Measurements from ENCODE around the gene RPS10. TPM values are rescaled to one million over a fixed set of nuclear protein-coding genes. Genes with fewer than 3 reads are reported as not detected.

The RPS10 gene
- polyA plus RNA-seq, 1 donor from 2014 or later = 3,258 TPM

DNA sequence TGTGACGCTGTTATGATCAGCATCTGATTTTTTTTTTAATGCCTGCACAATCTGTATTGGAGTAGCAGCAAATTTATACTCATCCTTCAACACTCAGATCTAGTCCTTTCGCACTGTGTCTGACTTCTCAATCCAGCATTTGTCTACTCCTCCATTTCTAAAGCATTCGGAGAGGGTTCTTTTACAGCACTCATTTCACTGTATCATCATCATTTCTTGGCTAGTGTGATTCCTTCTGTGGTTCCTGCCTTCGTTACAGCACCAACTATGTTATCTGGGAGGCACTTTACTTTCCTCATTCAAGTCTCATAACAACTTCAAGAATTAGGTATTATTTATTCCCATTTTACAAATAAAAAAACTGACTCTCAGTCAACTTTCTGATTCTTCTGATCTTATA lies 51.4 kb downstream of the RPS10 start:
- H3K27ac ChIP-seq (ENCODE audit: low read length) = peak overlapping the region; percentile 28

DNA sequence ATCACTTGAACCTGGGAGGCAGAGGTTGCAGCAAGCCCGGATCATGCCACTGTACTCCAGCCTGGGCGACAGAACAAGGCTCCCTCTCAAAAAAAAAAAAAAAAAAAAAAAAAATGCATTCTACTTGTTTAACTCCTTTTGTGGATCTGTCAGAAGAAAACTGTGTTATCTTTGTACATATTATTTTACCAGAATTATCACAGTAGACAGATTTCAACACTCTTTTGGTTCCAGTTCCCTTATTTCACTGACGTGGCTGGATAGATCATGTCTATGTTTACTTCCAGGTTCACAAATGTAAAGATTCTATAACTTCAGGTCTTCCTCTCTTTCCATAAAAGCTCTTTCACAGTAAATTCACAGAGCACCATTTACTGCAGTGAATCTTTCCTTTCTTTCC lies 51.8 kb downstream of the RPS10 start:
- Histone ChIP-seq H3K27me3 (ENCODE audit: insufficient read depth, low read depth, low read length) (no peaks in the 10 kb centered on the region), H3F3A (ENCODE audit: insufficient read depth, low read length, poor library complexity, severe bottlenecking) (no peaks in the 10 kb centered on the region), H3K79me2 (replicated peaks; ENCODE audit: insufficient read depth, low read length) (peaks cover 51% of the 10 kb centered on the region), H3K9me3 (ENCODE audit: low read length) (no peaks in the 10 kb centered on the region), H3K9ac (ENCODE audit: low read length) (no peak overlapping the region), H4K20me1 (ENCODE audit: insufficient read depth) (peaks cover 8% of the 10 kb centered on the region), H3K4me2 (ENCODE audit: low read length) (no peak overlapping the region), H3K9me2 (ENCODE audit: insufficient read depth, low read length) (no peaks in the 10 kb centered on the region), H3K4me3 (ENCODE audit: low read length) (no peak overlapping the region), H3K27ac (ENCODE audit: low read length) (peak overlapping the region; percentile 28), H2AFZ (ENCODE audit: low read depth, low read length) (no peak overlapping the region), H3K36me3 (ENCODE audit: insufficient read depth, low read length) (no peaks in the 10 kb centered on the region)
- TF ChIP-seq MXI1 (conservative IDR thresholded peaks at IDR 0.05; ENCODE audit: poor library complexity, severe bottlenecking) (no peak), POLR2AphosphoS5 (IDR thresholded peaks at IDR 0.05) (no peak)
- TF ChIP-seq, protein P1, sequence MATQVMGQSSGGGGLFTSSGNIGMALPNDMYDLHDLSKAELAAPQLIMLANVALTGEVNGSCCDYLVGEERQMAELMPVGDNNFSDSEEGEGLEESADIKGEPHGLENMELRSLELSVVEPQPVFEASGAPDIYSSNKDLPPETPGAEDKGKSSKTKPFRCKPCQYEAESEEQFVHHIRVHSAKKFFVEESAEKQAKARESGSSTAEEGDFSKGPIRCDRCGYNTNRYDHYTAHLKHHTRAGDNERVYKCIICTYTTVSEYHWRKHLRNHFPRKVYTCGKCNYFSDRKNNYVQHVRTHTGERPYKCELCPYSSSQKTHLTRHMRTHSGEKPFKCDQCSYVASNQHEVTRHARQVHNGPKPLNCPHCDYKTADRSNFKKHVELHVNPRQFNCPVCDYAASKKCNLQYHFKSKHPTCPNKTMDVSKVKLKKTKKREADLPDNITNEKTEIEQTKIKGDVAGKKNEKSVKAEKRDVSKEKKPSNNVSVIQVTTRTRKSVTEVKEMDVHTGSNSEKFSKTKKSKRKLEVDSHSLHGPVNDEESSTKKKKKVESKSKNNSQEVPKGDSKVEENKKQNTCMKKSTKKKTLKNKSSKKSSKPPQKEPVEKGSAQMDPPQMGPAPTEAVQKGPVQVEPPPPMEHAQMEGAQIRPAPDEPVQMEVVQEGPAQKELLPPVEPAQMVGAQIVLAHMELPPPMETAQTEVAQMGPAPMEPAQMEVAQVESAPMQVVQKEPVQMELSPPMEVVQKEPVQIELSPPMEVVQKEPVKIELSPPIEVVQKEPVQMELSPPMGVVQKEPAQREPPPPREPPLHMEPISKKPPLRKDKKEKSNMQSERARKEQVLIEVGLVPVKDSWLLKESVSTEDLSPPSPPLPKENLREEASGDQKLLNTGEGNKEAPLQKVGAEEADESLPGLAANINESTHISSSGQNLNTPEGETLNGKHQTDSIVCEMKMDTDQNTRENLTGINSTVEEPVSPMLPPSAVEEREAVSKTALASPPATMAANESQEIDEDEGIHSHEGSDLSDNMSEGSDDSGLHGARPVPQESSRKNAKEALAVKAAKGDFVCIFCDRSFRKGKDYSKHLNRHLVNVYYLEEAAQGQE (IDR thresholded peaks at IDR 0.05; ENCODE audit: borderline replicate concordance) = no peak

More for the DNA sequence above, 51.4 kb downstream of the RPS10 start:
- Histone ChIP-seq H3F3A (ENCODE audit: insufficient read depth, low read length, poor library complexity, severe bottlenecking) (no peaks in the 10 kb centered on the region), H3K36me3 (ENCODE audit: insufficient read depth, low read length) (no peaks in the 10 kb centered on the region), H2AFZ (ENCODE audit: low read depth, low read length) (no peak overlapping the region), H3K27me3 (ENCODE audit: insufficient read depth, low read depth, low read length) (no peaks in the 10 kb centered on the region), H3K9me2 (ENCODE audit: insufficient read depth, low read length) (no peaks in the 10 kb centered on the region), H4K20me1 (ENCODE audit: insufficient read depth) (peaks cover 8% of the 10 kb centered on the region), H3K4me2 (ENCODE audit: low read length) (no peak overlapping the region), H3K9ac (ENCODE audit: low read length) (no peak overlapping the region), H3K9me3 (ENCODE audit: low read length) (no peaks in the 10 kb centered on the region), H3K79me2 (replicated peaks; ENCODE audit: insufficient read depth, low read length) (peaks cover 53% of the 10 kb centered on the region), H3K4me3 (ENCODE audit: low read length) (no peak overlapping the region)
- TF ChIP-seq, protein P1 (IDR thresholded peaks at IDR 0.05; ENCODE audit: borderline replicate concordance) = no peak
- TF ChIP-seq RAD21 (conservative IDR thresholded peaks at IDR 0.05) (no peak), MXI1 (conservative IDR thresholded peaks at IDR 0.05; ENCODE audit: poor library complexity, severe bottlenecking) (no peak), EP300 (conservative IDR thresholded peaks at IDR 0.05; ENCODE audit: poor library complexity, severe bottlenecking) (no peak), EZH2 (IDR thresholded peaks at IDR 0.05; ENCODE audit: borderline replicate concordance, insufficient read depth, low read length, poor library complexity, severe bottlenecking) (no peak), POLR2AphosphoS5 (IDR thresholded peaks at IDR 0.05) (no peak), SMC3 (conservative IDR thresholded peaks at IDR 0.05; ENCODE audit: poor library complexity) (no peak), TAF1 (IDR thresholded peaks at IDR 0.05; ENCODE audit: low read depth) (no peak)
- TF ChIP-seq, protein P2, sequence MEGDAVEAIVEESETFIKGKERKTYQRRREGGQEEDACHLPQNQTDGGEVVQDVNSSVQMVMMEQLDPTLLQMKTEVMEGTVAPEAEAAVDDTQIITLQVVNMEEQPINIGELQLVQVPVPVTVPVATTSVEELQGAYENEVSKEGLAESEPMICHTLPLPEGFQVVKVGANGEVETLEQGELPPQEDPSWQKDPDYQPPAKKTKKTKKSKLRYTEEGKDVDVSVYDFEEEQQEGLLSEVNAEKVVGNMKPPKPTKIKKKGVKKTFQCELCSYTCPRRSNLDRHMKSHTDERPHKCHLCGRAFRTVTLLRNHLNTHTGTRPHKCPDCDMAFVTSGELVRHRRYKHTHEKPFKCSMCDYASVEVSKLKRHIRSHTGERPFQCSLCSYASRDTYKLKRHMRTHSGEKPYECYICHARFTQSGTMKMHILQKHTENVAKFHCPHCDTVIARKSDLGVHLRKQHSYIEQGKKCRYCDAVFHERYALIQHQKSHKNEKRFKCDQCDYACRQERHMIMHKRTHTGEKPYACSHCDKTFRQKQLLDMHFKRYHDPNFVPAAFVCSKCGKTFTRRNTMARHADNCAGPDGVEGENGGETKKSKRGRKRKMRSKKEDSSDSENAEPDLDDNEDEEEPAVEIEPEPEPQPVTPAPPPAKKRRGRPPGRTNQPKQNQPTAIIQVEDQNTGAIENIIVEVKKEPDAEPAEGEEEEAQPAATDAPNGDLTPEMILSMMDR (IDR thresholded peaks at IDR 0.05; ENCODE audit: poor library complexity, severe bottlenecking) = no peak

All from neural cell (in vitro differentiated cells).